GM18499 (cell line): Measurements from ENCODE around the gene KCNAB1.
"Not testable (repeated sequence)": the region's sequence is repeated elsewhere in the genome, so short reads cannot be mapped to it uniquely, and the experiment has no call there.

ENCODE experiments used
- ATAC-seq: cut with Tn5 transposase; IDR thresholded peaks from one replicate; pipeline ENCODE4 v1.9.1; 2021; ENCODE audit warnings: moderate number of reproducible peaks; ENCODE audit not compliant: insufficient read depth, unreplicated experiment

The KCNAB1 gene

DNA sequence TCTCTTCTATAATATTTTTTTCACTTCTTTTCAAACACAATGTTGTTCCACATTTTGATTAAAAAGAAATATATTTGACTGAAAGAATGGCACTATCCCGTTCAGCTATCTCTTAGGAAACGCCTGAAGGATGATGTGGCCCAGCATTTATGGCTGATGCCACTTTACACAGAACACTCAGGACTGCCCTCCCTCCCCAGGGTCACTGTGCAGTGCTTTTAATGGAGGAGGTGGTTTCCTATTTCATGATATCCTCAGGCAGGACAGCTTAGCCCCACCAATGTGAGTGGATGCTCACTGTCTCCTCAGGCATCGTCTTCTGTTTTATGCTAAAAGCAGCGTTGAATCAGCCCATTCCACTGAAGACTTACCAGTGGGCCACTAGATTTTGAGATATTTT is 135.9 kb downstream of the KCNAB1 start:
- ATAC-seq: no peak

DNA sequence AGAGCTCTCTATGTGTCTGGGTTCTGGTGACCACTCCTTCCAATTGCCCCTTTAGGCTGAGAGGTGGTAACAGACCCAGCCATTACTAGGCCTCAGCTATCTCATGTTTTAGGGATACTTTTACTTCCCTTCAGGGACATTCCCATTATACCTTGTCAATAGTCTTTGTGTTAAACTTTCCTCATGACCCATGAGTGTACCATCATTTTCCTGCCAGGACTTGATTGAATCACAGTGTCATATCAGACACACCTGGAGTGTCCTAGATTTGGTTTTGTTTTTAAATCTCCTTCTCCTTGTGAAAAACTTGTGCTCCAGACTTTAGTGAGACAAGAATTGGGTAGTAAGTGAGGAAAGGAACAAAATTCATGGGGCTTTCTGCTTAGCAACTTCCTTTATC is 136.6 kb downstream of the KCNAB1 start:
- ATAC-seq: no peak

DNA sequence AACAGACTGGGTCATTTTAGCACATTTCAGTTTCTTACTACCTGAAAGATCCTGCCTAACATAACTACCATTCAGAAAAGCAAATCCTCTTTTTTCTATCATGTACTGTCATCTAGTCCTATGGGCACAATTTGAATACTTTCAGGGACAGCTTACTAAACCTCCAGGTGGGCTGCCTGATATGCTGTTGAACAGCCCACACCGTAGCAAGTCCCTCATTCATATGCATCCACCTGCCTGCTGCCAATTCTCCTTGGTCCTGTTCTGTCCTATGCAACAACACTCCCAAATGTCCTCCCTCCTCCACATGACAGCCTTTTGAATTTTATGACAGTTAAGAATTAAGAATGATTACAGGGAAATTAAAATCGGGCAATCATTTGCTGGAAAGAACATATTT is 137.9 kb downstream of the KCNAB1 start:
- ATAC-seq: no peak

DNA sequence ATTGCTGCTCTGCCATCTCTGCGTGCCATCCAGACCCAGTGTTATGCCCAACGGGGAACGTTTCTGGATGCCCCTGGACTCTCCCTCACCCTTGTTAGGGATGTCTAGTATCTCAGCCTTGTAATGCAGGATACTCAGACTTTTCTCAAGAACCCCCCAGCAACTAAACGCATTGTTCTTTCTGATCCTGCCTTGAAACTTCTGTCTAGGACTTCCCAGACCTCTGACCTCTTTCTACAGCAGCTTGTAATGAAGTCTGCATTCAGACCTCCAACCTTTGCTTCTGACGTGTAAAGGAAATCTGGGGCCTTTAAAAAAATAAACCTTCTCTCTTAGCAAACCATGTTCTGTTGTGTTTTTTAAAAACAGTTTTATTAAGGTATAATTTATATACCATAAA is 139.5 kb downstream of the KCNAB1 start:
- no peak for ATAC-seq

DNA sequence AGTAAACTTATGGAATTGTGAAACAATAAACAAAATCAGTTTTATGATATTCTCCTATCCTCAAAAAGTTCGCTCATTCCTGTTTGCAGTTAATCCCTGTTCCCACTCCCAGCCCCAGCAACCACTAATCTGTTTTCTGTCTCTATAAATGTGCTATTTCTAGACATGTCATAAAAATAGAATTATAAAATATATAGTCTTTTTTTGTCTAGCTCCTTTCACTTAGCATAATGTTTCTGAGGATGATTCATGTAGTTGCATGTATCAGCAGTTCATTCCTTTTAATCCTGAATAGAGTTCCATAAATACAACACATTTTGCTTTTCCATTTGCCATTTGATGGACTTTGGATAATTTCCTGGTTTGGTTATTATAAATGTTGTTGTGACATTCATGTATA is 140.0 kb downstream of the KCNAB1 start:
- ATAC-seq: no peak

DNA sequence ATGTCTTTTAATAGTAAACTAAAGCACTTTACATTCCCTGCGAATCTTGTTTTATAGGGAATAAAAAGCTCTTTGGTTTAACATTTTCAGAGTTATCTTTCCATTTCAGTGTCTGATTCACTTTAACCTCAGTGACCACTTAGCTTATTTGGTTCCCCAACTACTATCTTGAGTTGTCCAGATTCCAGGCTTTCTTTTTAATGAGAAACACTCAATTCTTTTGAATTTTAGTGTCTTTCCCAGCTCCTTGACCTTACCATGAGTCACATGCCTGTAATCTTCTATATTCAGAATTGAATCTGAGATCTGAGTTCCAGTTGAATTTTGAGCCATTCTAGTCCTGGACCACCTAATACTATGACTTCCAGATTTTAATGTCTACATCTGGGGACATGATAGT is 144.4 kb downstream of the KCNAB1 start:
- ATAC-seq: no peak

DNA sequence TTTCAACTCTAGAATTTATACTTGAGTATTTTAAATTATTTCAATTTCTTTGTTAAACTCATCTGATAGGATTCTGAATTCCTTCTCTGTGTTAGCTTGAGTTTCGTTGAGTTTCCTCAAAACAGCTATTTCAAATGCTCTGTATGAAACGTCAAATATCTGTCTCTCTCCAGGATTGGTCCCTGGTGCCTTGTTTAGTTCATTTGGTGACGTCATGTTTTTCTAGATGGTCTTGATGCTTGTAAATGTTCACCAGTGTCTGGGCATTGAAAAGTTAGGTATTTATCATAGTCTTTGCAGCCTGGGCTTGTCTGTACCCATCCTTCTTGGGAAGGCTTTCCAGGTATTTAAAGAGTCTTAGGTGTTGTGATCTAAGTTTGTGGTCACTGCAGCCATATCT is 151.1 kb downstream of the KCNAB1 start:
- ATAC-seq: no peak

DNA sequence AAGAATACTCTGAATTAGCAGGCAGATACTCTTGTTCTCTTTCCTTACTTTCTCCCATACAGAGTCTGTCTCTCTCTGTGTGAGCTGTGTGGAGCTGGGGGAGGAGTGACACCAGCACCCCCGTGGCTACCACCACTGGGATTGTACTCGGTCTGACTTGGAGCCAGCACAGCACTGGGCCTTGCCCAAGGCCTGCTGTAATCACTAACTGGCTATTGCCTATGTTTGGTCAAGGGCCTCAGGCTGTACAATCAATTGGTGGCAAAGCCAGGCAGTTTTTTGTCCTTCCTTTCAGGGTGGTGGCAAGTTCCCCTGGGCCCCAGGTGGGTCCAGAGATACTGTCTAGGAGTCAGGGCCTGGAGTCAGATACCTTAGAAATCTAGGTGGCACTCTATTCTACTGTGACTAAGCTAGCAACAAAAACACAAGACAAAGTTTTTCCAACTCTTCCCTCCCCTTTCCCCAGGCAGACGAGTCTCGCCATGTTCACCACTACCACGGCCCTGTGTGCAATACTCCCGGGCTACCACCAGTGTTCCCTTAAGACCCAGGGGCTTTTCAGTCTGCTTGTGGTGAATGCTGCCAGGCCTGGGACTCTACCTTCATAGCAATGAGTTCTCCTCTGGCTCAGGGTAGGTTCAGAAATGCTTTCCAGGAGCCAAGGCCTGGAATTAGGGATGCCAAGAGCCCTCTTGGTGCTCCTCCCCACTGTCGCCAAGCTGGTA is 151.8 kb downstream of the KCNAB1 start:
- ATAC-seq: no peak

DNA sequence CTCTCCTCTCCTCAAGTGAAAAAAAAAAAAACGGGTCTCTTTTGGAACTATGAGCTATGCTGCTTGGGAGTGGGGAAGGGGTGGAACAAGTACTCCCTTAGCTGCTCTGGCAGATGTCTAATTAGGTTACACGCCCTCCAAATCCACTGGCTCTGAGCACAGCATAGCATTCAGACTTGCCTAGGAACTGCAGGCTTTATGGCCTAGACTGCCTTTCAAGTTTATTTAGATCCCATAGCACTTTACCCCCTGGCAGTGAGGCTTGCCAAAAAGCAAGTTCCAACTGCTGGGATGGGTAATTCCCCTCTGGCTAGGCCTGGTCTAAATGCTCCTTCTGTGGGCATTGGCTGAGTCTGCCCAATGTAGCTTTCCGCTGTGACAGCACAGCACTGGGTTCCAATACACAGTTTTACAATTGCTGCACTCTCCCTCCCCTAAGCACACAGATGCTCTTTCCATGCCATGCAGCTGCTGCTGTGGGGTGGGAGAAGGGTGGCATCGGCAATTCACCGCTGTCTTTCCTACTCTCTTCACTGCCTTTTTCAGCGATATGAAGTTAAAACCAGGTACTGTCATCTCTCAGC is 152.8 kb downstream of the KCNAB1 start:
- no peak for ATAC-seq

DNA sequence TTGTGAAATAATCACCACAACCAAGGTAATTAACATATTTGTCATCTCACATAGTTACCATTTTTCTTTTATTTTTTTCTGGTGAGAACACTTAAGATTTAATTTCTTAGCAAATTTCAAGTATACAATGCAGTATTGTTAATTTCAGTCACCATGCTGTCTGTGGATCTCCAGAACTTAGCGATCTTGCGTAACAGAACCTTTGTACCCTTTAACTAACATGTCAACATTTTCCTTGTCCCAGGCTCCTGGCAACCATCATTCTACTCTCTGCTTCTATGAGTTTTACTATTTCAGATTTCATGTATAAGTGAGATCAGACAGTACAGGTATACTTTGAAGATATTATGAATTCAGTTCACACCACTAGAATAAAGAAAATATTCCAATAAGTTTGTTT is 154.4 kb downstream of the KCNAB1 start:
- ATAC-seq: no peak

DNA sequence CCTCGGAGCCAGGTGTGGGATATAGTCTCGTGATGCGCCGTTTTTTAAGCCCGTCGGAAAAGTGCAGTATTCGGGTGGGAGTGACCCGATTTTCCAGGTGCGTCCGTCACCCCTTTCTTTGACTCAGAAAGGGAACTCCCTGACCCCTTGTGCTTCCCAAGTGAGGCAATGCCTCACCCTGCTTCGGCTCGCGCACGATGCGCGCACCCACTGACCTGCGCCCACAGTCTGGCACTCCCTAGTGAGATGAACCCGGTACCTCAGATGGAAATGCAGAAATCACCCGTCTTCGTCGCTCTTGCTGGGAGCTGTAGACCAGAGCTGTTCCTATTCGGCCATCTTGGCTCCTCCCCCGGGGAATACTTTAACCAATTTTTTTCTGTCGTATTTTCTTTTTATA is 164.3 kb downstream of the KCNAB1 start:
- ATAC-seq: not testable (repeated sequence)

DNA sequence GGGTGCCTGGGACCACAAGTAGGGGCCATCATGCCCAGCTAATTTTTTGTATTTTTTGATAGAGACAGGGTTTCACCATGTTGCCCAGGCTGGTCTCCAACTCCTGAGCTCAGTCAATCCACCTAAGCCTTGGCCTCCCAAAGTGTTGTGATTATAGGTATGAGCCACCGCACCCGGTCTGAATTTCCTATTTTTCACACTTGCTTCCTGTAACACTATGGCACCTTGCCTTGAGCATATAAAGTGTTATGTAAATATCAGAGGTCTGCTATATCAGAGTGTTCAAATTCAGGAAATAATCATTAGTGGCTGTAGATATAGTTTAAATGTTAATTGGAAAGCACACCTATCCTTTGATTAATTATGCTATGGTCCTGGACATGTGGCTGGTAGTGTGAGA is 165.2 kb downstream of the KCNAB1 start:
- ATAC-seq: no peak

DNA sequence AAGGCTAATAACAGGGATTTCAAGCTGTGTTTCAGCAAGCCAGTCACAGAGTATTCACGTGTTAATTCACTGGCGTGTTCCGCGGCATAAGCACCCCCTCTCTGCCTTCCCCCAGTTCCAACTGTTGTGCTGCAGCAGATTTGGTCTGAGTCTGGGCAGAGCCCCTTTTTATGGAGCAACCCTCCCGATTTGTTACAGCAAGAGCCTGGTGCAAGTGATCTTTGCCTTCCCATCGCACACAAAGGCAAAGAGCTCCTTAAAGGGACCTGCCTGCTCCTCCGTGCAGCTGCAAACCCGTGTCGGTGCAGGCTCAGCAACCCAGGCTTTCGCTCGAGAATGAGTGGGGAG is 170.5 kb downstream of the KCNAB1 start:
- no peak for ATAC-seq

DNA sequence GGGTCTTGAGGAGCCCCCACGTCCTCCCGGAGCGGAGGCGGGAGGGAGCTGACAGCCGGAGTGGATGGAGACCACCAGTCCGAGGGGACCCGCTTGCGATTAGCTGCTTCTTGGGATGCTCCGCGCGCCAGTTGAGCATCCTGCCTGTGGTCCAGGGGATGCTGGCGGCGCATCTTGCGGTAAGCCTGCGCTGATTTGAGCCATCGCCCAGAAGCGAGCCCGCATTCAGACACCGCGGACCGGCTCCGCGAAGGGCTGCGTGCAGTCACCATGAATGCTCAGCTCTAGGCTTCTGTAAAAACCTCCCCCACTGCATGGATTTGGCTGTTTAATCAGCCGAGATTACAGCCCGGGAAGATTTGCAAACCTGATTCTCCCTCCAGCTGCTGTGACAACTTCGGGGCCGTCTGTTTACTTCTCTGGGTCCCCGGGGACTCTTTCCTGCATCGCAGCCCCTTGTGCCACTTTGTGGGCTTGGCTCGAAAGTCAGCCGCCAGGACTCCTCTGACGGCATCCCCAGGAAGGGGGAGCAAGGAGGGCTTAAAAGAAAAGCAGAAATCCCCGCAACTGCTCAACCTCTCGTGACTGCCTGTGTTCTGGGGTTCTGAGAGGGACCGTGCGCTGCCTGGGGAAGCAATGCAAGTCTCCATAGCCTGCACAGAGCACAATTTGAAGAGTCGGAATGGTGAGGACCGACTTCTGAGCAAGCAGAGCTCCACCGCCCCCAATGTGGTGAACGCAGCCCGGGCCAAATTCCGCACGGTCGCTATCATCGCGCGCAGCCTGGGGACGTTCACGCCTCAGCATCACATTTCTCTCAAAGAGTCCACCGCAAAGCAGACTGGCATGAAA is 171.1 kb downstream of the KCNAB1 start:
- ATAC-seq: no peak

DNA sequence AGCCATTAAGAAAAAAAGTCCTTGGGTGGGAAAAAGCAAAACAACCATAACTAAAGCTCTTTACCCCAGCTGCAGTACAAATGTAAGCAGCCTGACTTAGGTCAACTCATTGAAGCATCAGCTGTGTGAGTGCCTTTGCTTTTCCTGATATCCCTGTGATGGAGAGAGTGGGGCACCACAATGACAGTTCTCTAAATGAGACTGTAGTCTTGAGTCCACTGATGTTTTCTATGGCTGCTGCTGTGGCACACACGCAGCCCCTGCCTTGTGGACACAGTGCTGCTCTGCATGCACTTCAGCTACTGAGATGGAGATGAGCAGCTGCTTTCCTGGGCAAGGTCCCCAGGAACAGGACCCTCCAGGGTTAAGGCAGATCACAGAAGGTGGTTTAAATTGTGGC is 173.2 kb downstream of the KCNAB1 start:
- ATAC-seq: no peak

DNA sequence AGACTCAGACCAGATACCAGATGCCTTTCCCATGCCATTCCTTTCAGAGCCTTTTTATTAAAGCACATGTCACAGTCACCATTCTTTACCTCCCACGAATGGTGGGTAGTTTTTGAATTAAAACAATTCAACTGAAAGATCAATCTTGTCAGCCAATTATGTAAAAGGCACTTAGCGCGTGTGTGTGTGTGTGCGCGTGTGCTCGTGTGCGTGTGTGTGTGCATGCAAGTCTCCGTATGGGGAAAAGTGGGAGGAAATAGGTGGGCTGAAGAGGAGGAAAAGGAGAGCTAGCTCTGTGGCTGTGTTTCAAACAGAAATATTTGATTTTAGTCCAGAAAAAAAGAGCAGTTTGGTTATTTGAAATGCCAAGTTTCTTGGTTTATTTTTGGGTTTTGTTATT is 177.2 kb downstream of the KCNAB1 start:
- no peak for ATAC-seq

DNA sequence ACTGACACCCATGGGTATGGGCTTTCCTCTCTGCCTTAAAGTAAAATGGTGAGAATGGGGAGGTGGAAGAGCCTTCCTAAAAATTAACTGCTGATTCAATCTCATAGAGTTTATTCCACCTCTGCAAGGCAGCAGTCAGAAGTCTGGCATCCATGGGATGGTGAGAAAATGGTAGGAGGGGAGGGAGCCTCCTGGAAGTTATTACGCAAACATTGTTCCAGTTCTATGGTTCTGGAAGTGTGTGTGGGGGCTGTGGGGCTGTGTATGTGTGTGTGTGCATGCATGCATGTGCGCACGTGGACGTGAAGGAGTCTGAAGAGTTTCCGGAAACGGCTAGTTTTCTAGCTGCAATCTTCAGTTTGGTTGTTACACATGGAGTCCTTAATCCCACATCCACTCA is 177.6 kb downstream of the KCNAB1 start:
- ATAC-seq: no peak

DNA sequence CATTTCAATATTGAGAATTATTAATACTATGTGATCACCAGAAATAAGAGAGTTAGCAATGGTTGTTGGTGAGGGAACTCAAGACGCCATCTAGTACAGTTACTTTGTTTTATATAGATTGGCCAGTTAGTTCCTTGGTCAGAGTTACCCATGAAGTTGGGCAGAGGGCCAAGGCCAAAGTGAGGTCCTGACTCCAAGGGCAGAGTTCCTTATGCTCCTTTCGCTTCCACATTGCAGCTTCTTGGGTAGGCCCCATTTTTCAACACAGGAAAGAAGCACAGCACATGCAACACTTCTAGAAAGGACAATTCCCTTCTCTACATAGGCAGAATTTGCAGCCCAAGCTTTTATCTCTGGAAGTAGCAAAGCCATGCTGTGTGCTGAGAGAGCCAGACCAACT is 178.6 kb downstream of the KCNAB1 start:
- ATAC-seq: no peak

DNA sequence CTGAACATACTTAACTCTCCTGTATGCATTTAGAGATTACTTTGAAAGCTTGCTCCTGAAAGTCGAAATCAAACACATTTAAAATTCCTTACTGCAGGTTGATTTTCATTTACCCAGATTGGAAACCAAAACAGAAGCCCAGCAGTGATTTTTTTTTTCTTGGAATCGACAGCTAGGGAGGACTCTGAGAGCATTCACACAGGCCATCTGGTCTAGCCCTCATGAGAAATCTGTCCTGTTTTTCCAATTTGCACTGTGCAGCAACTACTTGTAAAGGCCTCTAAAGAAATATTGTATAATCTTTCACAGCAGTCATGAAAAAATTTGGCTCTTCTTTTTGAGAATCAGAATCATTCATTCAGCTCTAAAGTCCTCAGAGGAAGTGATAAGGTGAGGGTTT is 179.2 kb downstream of the KCNAB1 start:
- ATAC-seq: no peak

DNA sequence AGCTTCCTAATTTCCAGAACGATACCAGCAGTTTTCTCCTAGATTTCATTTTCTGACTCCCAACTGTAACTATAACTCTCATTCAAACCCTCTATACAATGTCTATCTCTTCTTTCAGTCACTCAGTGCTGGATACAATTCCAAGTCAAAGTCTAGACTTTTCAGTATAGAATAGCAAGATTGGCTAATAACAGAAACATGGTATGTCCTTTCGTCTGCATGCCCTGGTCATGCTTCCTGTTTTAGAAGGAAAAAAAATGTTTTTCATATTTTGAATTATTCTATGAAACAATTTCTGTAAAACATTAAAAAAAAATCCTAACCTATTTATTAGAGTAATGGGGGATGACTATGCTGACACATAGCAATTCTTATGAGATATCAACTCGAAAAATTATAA is 180.0 kb downstream of the KCNAB1 start:
- no peak for ATAC-seq

DNA sequence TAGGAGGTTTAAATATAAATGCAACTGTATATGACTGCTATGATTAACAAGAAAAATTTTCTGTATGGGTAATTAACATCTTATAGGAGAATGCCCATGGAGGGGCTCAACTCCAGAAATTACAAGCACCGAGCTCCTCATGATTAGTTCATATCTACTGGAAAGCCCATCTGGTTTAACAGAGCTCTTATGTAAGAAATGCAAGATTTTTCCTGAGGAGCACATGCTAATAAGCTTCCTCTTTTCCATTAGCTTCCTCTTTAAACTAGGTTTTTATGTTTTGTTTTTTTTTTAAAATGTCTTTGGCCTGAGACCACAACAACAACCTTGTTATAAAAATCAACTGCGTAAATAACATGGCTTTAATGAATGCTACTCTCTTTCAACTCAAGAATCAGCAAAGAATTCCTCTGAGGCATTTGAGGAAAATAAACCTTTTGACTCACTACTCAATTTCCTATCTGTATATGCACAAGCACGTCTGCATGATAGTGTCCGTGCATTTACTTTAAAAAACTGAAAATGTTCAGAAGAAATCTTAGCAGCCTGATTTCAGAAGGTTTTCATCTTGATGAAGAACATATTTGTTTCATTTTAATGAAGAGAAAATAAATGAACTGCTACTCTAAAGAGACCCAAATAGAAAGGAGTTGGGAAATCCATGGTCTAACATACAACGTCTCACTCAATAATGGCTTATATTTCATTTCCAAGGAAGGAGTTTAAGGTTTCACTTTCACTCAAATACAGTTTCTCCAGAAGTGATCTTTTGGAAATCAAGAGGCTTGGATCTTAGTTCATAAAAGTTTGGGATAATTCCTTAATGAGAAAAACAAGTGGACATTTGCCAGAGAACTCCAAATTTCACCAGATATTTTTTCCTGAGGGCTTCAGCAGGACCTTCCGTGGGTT is 180.8 kb downstream of the KCNAB1 start:
- ATAC-seq: no peak
